HG02973 (cell line): ENCODE measurements around the gene SAMD1.

Source experiments
- ATAC-seq: cut with Tn5 transposase; IDR thresholded peaks from one replicate; pipeline ENCODE4 v1.9.1; 2021; ENCODE audit warnings: moderate library complexity; ENCODE audit not compliant: unreplicated experiment

The SAMD1 gene

GRCh38 chr19:14113762-14114414 is 23.3 kb upstream of the SAMD1 start:
- no peak for ATAC-seq

GRCh38 chr19:14112809-14113385 is 22.3 kb upstream of the SAMD1 start:
- ATAC-seq = no peak

GRCh38 chr19:14112051-14112808 is 21.7 kb upstream of the SAMD1 start:
- ATAC-seq = no peak

- no peak for ATAC-seq
Measured at GRCh38 chr19:14111486-14111885, 20.9 kb upstream of the SAMD1 start.

GRCh38 chr19:14110650-14111049 is 20.1 kb upstream of the SAMD1 start:
- no peak for ATAC-seq

- ATAC-seq = no peak
Measured at GRCh38 chr19:14107581-14108461, 17.3 kb upstream of the SAMD1 start.

GRCh38 chr19:14106840-14107239 is 16.3 kb upstream of the SAMD1 start:
- no peak for ATAC-seq

- ATAC-seq = no peak
Measured at GRCh38 chr19:14105680-14106079, 15.1 kb upstream of the SAMD1 start.

- ATAC-seq = no peak
Measured at GRCh38 chr19:14103310-14103709, 12.8 kb upstream of the SAMD1 start.

- ATAC-seq = no peak
Measured at GRCh38 chr19:14102756-14103155, 12.2 kb upstream of the SAMD1 start.

- ATAC-seq = no peak
Measured at GRCh38 chr19:14102102-14102696, 11.6 kb upstream of the SAMD1 start.

GRCh38 chr19:14101003-14101545 is 10.5 kb upstream of the SAMD1 start:
- ATAC-seq = no peak

- no peak for ATAC-seq
Measured at GRCh38 chr19:14097532-14098151, 7.1 kb upstream of the SAMD1 start.

- no peak for ATAC-seq
Measured at GRCh38 chr19:14096272-14096992, 5.9 kb upstream of the SAMD1 start.

GRCh38 chr19:14094854-14095253 is 4.3 kb upstream of the SAMD1 start:
- ATAC-seq = no peak

- no peak for ATAC-seq
Measured at GRCh38 chr19:14093117-14093823, 2.7 kb upstream of the SAMD1 start.

GRCh38 chr19:14091813-14092462 is 1.4 kb upstream of the SAMD1 start:
- no peak for ATAC-seq

- ATAC-seq = peak; percentile 46
Measured at GRCh38 chr19:14091081-14091812, 696 bp upstream of the SAMD1 start.
